Right lobe of liver (tissue), 4 donors: ENCODE data around the gene SPEF1.

ENCODE experiments used
- POLR2A ChIP-seq: fragments of 450-650 bp; IDR thresholded peaks from one replicate; pipeline ENCODE4 v1.6.1; 2017; ENCODE audit warnings: antibody characterized with exemption, mild to moderate bottlenecking
- TF ChIP-seq, protein P1 (sequence below), 4 donors: fragments of 200-600 bp in 3 of 4; fragments of 450-650 bp in 1 of 4; IDR thresholded peaks; one replicate each; pipeline versions ENCODE4 v1.5.1 to v1.8.0; 2016 to 2022; ENCODE audit warnings: antibody characterized with exemption in 4 of 4, mild to moderate bottlenecking in 2 of 4
- donor health status: DM: no; HTN: no; CAD: no.
- donor health status: DM: no; HTN: no; CAD: no.
- donor health status: DM: no; HTN: yes; CAD: no.

DNA sequence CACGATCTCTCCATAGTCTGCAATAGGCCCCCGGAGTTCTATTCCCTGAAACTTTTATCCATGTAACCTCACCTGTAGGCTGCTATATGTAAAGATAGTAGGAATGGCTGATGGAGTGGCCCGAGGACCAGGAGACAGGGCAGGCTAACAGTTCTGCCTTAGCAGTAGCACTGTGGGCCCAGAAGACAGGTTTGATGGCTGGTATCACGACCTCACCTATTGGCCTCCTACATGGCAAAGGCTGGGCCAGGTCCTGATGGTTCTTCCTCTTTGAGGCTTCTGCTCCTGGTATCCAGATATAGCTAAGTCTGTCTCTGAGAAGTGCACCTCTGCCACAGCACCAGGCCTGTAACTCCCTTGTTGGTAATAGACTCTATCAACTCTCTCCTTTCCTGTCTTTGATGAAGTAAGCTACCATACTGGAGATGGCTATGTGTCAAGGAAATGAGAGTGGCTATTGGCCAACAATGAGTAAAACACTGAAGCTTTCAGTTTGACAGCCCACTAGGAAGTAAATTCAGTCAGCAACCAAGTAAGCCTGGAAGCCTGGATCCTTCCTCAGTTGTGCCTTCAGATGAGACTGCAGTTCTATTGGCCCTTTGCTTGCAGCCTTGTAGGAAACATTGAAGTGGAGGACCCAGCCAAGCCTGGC, 5.7 kb downstream of the SPEF1 start:
- TF ChIP-seq, protein P1, sequence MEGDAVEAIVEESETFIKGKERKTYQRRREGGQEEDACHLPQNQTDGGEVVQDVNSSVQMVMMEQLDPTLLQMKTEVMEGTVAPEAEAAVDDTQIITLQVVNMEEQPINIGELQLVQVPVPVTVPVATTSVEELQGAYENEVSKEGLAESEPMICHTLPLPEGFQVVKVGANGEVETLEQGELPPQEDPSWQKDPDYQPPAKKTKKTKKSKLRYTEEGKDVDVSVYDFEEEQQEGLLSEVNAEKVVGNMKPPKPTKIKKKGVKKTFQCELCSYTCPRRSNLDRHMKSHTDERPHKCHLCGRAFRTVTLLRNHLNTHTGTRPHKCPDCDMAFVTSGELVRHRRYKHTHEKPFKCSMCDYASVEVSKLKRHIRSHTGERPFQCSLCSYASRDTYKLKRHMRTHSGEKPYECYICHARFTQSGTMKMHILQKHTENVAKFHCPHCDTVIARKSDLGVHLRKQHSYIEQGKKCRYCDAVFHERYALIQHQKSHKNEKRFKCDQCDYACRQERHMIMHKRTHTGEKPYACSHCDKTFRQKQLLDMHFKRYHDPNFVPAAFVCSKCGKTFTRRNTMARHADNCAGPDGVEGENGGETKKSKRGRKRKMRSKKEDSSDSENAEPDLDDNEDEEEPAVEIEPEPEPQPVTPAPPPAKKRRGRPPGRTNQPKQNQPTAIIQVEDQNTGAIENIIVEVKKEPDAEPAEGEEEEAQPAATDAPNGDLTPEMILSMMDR (IDR thresholded peaks at IDR 0.05): no peak
- TF ChIP-seq POLR2A: no peak
